Ovary (tissue), 3 donors: ENCODE measurements around the gene LPO.

ENCODE experiments used
- CTCF ChIP-seq, 3 donors: fragments of 450-650 bp in 2 of 3; fragments of 200-600 bp in 1 of 3; IDR thresholded peaks; one replicate each; pipeline versions ENCODE4 v1.5.1 to v1.8.0; 2016 to 2022; ENCODE audit warnings: antibody characterized with exemption in 3 of 3, mild to moderate bottlenecking in 1 of 3
- EP300 ChIP-seq: sonication (generic); formaldehyde crosslinking; IDR thresholded peaks from one replicate; pipeline ENCODE4 v1.6.1; 2017; ENCODE audit warnings: antibody characterized with exemption
- POLR2A ChIP-seq: fragments of 450-650 bp; IDR thresholded peaks from one replicate; pipeline ENCODE4 v1.6.1; 2017; ENCODE audit warnings: antibody characterized with exemption, mild to moderate bottlenecking, moderate library complexity
- donor health status: DM: no; HTN: no; CAD: no.

- TF ChIP-seq CTCF (IDR thresholded peaks at IDR 0.05), result no peak
- no peak for TF ChIP-seq POLR2A
- no peak for TF ChIP-seq EP300
Measured at GRCh38 chr17:58193641-58194255, 44.6 kb upstream of the LPO start.
